ENCODE measurements around the gene ABCC6. TPM values are rescaled to one million over a fixed set of nuclear protein-coding genes. Genes with fewer than 3 reads are reported as not detected.
A peak's percentile ranks its signal among the peaks of the same experiment; 100 is the strongest.
"Not testable (repeated sequence)": the region's sequence is repeated elsewhere in the genome, so short reads cannot be mapped to it uniquely, and the experiment has no call there.

The ABCC6 gene
- total and polyA plus RNA-seq, 2 of the 4 experiments (the other 2 are of a cell fraction) = 0.36 to 1.3 TPM

GRCh38 chr16:16232692-16233061 is 9.4 kb upstream of the ABCC6 start:
- H3K23ac ChIP-seq (ENCODE audit: low read depth, low read length); H3K14ac ChIP-seq (replicated peaks; ENCODE audit: low read depth, low read length); DNase-seq; H3K27ac ChIP-seq (ENCODE audit: insufficient read depth, low read length); H2BK20ac ChIP-seq (ENCODE audit: low read depth, low read length); H2AFZ ChIP-seq (replicated peaks; ENCODE audit: low read length, poor library complexity); H3K27me3 ChIP-seq (ENCODE audit: control insufficient read depth, insufficient read depth, low read length); H4K5ac ChIP-seq (ENCODE audit: low read depth, low read length); H2BK15ac ChIP-seq (ENCODE audit: low read depth, low read length); H3K4me2 ChIP-seq (ENCODE audit: low read depth, low read length); intact Hi-C loops (cut with micrococcal nuclease); H3K9me3 ChIP-seq (ENCODE audit: control insufficient read depth, insufficient read depth, low read length); H3K18ac ChIP-seq (ENCODE audit: low read depth, low read length); H3K4me1 ChIP-seq (ENCODE audit: control insufficient read depth, insufficient read depth, low read length); H2BK120ac ChIP-seq (ENCODE audit: low read depth, low read length); dilution Hi-C loops (cut with HindIII; ENCODE audit: low sequenced_read_pairs, unreplicated experiment); H4K8ac ChIP-seq (ENCODE audit: low read depth in 2 of 2, low read length in 2 of 2); BruUV-seq (replicated peaks); H3K4me3 ChIP-seq (ENCODE audit: insufficient read depth, low read depth, low read length); H4K91ac ChIP-seq (ENCODE audit: insufficient read depth, low read depth, low read length); H2AK5ac ChIP-seq (ENCODE audit: low read depth, low read length); CTCF ChIA-PET; H4K20me1 ChIP-seq (ENCODE audit: insufficient read depth, low read length); POLR2A ChIA-PET (ENCODE audit: unreplicated experiment); H2AK9ac ChIP-seq (replicated peaks; ENCODE audit: low read depth, low read length, poor library complexity); H3K9ac ChIP-seq (ENCODE audit: low read depth, low read length); H3K4ac ChIP-seq (ENCODE audit: low read depth, low read length); H3K56ac ChIP-seq (ENCODE audit: extremely low read depth, insufficient read depth, low read length); H3K36me3 ChIP-seq (ENCODE audit: control insufficient read depth, insufficient read depth, low read length); H3K9me1 ChIP-seq (ENCODE audit: insufficient read depth, low read length); H3K79me1 ChIP-seq (ENCODE audit: low read depth in 1 of 2, low read length in 2 of 2); in situ Hi-C loops (cut with MboI; ENCODE audit: low sequenced_read_pairs); H2BK5ac ChIP-seq (ENCODE audit: low read depth, low read length, poor library complexity, severe bottlenecking): not testable (repeated sequence)
- no CpG with 5 or more reads among the region's 39 CpGs for WGBS, 2 experiments (ENCODE audit: extremely low coverage in 2 of 2, insufficient read length in 1 of 2)
- peak; percentile 66 for ATAC-seq (ENCODE audit: low read depth)

DNA sequence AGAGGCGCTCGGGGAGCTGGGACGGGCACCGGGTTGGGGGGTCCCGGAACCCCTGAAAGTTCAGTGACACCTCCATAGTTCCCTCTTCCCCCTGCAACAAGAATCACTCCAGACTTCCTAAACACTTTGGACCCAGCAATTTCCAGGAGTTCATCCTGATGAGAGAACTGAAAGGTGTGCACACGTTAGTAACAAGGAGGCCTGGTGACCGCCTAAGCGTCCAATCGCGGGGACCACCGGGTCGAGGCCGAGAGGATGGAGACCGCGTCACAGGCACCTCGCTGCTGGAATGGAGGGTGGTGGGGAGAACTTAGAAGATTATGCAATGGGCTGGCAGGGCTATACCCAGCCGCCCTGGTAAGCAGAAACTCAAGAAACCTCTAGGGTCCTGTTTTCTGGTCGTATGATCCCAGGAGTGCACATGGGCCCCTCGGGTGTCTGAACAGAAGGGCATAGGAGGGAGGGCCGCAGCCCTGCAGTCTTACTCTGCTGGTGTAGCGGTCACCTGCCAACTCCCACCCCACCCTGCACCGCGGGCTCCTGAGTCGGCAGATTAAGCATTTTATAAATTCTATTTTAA is 458 bp upstream of the ABCC6 start:
- POLR2A ChIA-PET (ENCODE audit: unreplicated experiment); in situ Hi-C loops (cut with MboI; ENCODE audit: low sequenced_read_pairs); H4K91ac ChIP-seq (ENCODE audit: insufficient read depth, low read depth, low read length); H2BK5ac ChIP-seq (ENCODE audit: low read depth, low read length, poor library complexity, severe bottlenecking); CTCF ChIA-PET; H4K8ac ChIP-seq (ENCODE audit: low read depth in 2 of 2, low read length in 2 of 2); H3K9me1 ChIP-seq (ENCODE audit: insufficient read depth, low read length); H3K27me3 ChIP-seq (ENCODE audit: control insufficient read depth, insufficient read depth, low read length); H2BK15ac ChIP-seq (ENCODE audit: low read depth, low read length); H3K4me1 ChIP-seq (ENCODE audit: control insufficient read depth, insufficient read depth, low read length); H3K27ac ChIP-seq (ENCODE audit: insufficient read depth, low read length); H2BK20ac ChIP-seq (ENCODE audit: low read depth, low read length); H3K36me3 ChIP-seq (ENCODE audit: control insufficient read depth, insufficient read depth, low read length); H3K4ac ChIP-seq (ENCODE audit: low read depth, low read length); dilution Hi-C loops (cut with HindIII; ENCODE audit: low sequenced_read_pairs, unreplicated experiment); H3K9me3 ChIP-seq (ENCODE audit: control insufficient read depth, insufficient read depth, low read length); H4K5ac ChIP-seq (ENCODE audit: low read depth, low read length); BruUV-seq (replicated peaks); H2AK9ac ChIP-seq (replicated peaks; ENCODE audit: low read depth, low read length, poor library complexity); H3K9ac ChIP-seq (ENCODE audit: low read depth, low read length); H3K4me3 ChIP-seq (ENCODE audit: insufficient read depth, low read depth, low read length); H3K23ac ChIP-seq (ENCODE audit: low read depth, low read length); H2BK120ac ChIP-seq (ENCODE audit: low read depth, low read length); DNase-seq; H3K56ac ChIP-seq (ENCODE audit: extremely low read depth, insufficient read depth, low read length); H4K20me1 ChIP-seq (ENCODE audit: insufficient read depth, low read length); H2AK5ac ChIP-seq (ENCODE audit: low read depth, low read length); H3K14ac ChIP-seq (replicated peaks; ENCODE audit: low read depth, low read length); H3K79me1 ChIP-seq (ENCODE audit: low read depth in 1 of 2, low read length in 2 of 2); intact Hi-C loops (cut with micrococcal nuclease): not testable (repeated sequence)
- Histone ChIP-seq H2AFZ (replicated peaks; ENCODE audit: low read length, poor library complexity) (peak overlapping the region; percentile 58), H3K18ac (ENCODE audit: low read depth, low read length) (peak overlapping the region; percentile 52; the same call in 1 of the 2 replicates), H3K4me2 (ENCODE audit: low read depth, low read length) (peak overlapping the region; percentile 85)
- no CpG with 5 or more reads among the region's 24 CpGs for WGBS, 2 experiments (ENCODE audit: extremely low coverage in 2 of 2, insufficient read length in 1 of 2)
- ATAC-seq (ENCODE audit: low read depth) = peak; percentile 18

Data from IMR-90 (cell line).